Bronchial epithelial cell (primary cell): Measurements from ENCODE around the gene ANKRD10. TPM values are rescaled to one million over a fixed set of nuclear protein-coding genes. Genes with fewer than 3 reads are reported as not detected.

Experiments used
- DNase-seq: peaks from one replicate; pipeline ENCODE4 v3.0.0-alpha.2; 2010; ENCODE audit warnings: low read depth
- FAIRE-seq: peaks from 2 replicates; lab custom pipeline; 2011; peaks lifted over from hg19 to GRCh38; lab: Jason Lieb, UNC
- H3K27me3 ChIP-seq: 2 replicates; pipeline ENCODE4 v1.5.1; 2011; ENCODE audit warnings: low read length; ENCODE audit not compliant: control insufficient read depth, insufficient read depth
- H3K36me3 ChIP-seq: 2 replicates; pipeline ENCODE4 v1.5.1; 2011; ENCODE audit warnings: low read length; ENCODE audit not compliant: control insufficient read depth, insufficient read depth
- H3K4me3 ChIP-seq: 2 replicates; pipeline ENCODE4 v1.5.1; 2011; ENCODE audit warnings: mild to moderate bottlenecking, low read depth, low read length, control low read depth
- CTCF ChIP-seq: IDR thresholded peaks from 2 replicates; pipeline ENCODE4 v1.5.1; 2011; ENCODE audit warnings: mild to moderate bottlenecking, moderate library complexity, low read length, control low read depth, inconsistent platforms; ENCODE audit not compliant: insufficient read depth, severe bottlenecking
- total RNA-seq: library from RNA; depleted of rRNA; stranded (reverse); fragments of >200 nt; gene quantifications from 2 replicates; pipeline ENCODE4 v1.2.1, GENCODE V29; 2014

Gene ANKRD10
- total RNA-seq, 1 donor from 2014 or later, result 26.9 TPM

GRCh38 chr13:110907951-110908898 lies 6.6 kb downstream of the ANKRD10 start:
- DNase-seq (peak; percentile 98), FAIRE-seq (peak; percentile 92)
- peaks cover 3% of the 10 kb centered on the region for H3K36me3 ChIP-seq

GRCh38 chr13:110907301-110907700 lies 7.6 kb downstream of the ANKRD10 start:
- Histone ChIP-seq H3K27me3 (no peaks in the 10 kb centered on the region), H3K36me3 (peaks cover 3% of the 10 kb centered on the region), H3K4me3 (no peak overlapping the region)
- no peak for TF ChIP-seq CTCF
- FAIRE-seq (no peak), DNase-seq (no peak)

More at GRCh38 chr13:110907951-110908898, 6.6 kb downstream of the ANKRD10 start:
- Histone ChIP-seq H3K27me3 (no peaks in the 10 kb centered on the region), H3K4me3 (no peak overlapping the region)
- TF ChIP-seq CTCF, result peak; percentile 8

- TF ChIP-seq CTCF, result no peak
- Histone ChIP-seq H3K27me3 (no peaks in the 10 kb centered on the region), H3K36me3 (no peaks in the 10 kb centered on the region), H3K4me3 (no peak overlapping the region)
- no peak for FAIRE-seq
- no peak for DNase-seq
Observed at GRCh38 chr13:110904748-110905147, 10.1 kb downstream of the ANKRD10 start.

DNA sequence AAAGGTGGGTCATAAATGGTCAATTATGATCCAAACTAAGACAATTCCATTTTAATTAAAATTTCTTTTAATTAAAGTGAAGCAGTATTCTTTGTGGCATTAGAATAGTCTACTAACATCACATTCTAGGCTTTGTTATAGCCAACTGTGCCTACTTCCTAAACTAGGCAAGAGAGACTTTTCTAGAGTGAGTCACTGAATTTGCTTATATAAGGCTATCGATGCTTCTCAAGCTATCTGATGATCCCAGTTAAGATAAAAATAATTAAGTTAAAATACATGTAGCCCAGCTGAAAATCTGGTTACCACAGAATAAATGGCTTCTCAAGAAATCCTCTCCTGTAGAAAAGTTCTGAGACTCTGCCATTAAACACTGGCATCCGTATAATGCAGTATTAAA lies 12.5 kb downstream of the ANKRD10 start:
- H3K36me3 ChIP-seq, result no peaks in the 10 kb centered on the region
- TF ChIP-seq CTCF, result no peak
- no peak for FAIRE-seq
- no peak overlapping the region for H3K4me3 ChIP-seq
- DNase-seq, result no peak
- no peaks in the 10 kb centered on the region for H3K27me3 ChIP-seq

- DNase-seq (no peak), FAIRE-seq (no peak)
- peaks cover 1% of the 10 kb centered on the region for H3K36me3 ChIP-seq
- no peaks in the 10 kb centered on the region for H3K27me3 ChIP-seq
- TF ChIP-seq CTCF, result no peak
- no peak overlapping the region for H3K4me3 ChIP-seq
Observed at GRCh38 chr13:110897521-110897920, 17.3 kb downstream of the ANKRD10 start.
